Measurements from ENCODE around the gene MAN1A1. TPM values are rescaled to one million over a fixed set of nuclear protein-coding genes. Genes with fewer than 3 reads are reported as not detected.

Gene MAN1A1
- total and polyA plus RNA-seq, 2 experiments from 2014 or later: 2.0 to 8.7 TPM

GRCh38 chr6:119182875-119183274 lies 166.7 kb downstream of the MAN1A1 start:
- Mint-ChIP-seq H3K27me3 (ENCODE audit: insufficient read depth, low read depth, poor library complexity) (no peaks in the 10 kb centered on the region), H3K9me3 (peaks cover 2% of the 10 kb centered on the region; the same call in 1 of the 3 replicates), H3K4me3 (no peak overlapping the region), H3K4me1 (peaks cover 21% of the 10 kb centered on the region), H3K36me3 (ENCODE audit: low read depth) (peaks cover 3% of the 10 kb centered on the region; the same call in 2 of the 3 replicates), H3K27ac (no peak overlapping the region)
- Histone ChIP-seq H3K4me3 (no peak overlapping the region), H3K9me2 (ENCODE audit: insufficient read depth) (no peaks in the 10 kb centered on the region), H4K20me1 (replicated peaks; ENCODE audit: insufficient read depth) (no peaks in the 10 kb centered on the region), H2AFZ (no peak overlapping the region), H3K27me3 (ENCODE audit: insufficient read depth) (no peaks in the 10 kb centered on the region), H3F3A (replicated peaks; ENCODE audit: low read depth) (no peaks in the 10 kb centered on the region), H3K4me1 (ENCODE audit: insufficient read depth) (no peaks in the 10 kb centered on the region; the same call in 1 of the 2 replicates), H3K4me2 (no peak overlapping the region), H3K27ac (ENCODE audit: low read depth) (no peak overlapping the region), H3K36me3 (ENCODE audit: insufficient read depth) (no peaks in the 10 kb centered on the region), H3K79me2 (replicated peaks; ENCODE audit: insufficient read depth) (no peaks in the 10 kb centered on the region)
- TF ChIP-seq NANOG (IDR thresholded peaks at IDR 0.05; ENCODE audit: borderline replicate concordance) (no peak), ETS1 (IDR thresholded peaks at IDR 0.05) (no peak), STAT1 (IDR thresholded peaks at IDR 0.05; ENCODE audit: unreplicated experiment) (no peak), ZNF331 (CRISPR knock-in tag; IDR thresholded peaks at IDR 0.05; ENCODE audit: low read depth) (no peak)
- DNase-seq (ENCODE audit: low spot score) (no peak), ATAC-seq (no peak)

GRCh38 chr6:119182216-119182803 lies 167.3 kb downstream of the MAN1A1 start:
- Histone ChIP-seq H3K4me2 (no peak overlapping the region), H3K9me2 (ENCODE audit: insufficient read depth) (no peaks in the 10 kb centered on the region), H3K4me1 (ENCODE audit: insufficient read depth) (no peaks in the 10 kb centered on the region; the same call in 1 of the 2 replicates), H3F3A (replicated peaks; ENCODE audit: low read depth) (no peaks in the 10 kb centered on the region), H4K20me1 (replicated peaks; ENCODE audit: insufficient read depth) (no peaks in the 10 kb centered on the region), H3K27ac (ENCODE audit: low read depth) (no peak overlapping the region), H2AFZ (no peak overlapping the region), H3K4me3 (no peak overlapping the region), H3K27me3 (ENCODE audit: insufficient read depth) (no peaks in the 10 kb centered on the region), H3K36me3 (ENCODE audit: insufficient read depth) (no peaks in the 10 kb centered on the region), H3K79me2 (replicated peaks; ENCODE audit: insufficient read depth) (no peaks in the 10 kb centered on the region)
- H3K4me3 Mint-ChIP-seq: no peak overlapping the region
- peaks cover 3% of the 10 kb centered on the region; the same call in 2 of the 3 replicates for H3K36me3 Mint-ChIP-seq (ENCODE audit: low read depth)
- H3K27ac Mint-ChIP-seq: no peak overlapping the region
- no peak for ATAC-seq
- no peaks in the 10 kb centered on the region for H3K27me3 Mint-ChIP-seq (ENCODE audit: insufficient read depth, low read depth, poor library complexity)
- H3K9me3 Mint-ChIP-seq: peaks cover 2% of the 10 kb centered on the region; the same call in 1 of the 3 replicates
- peaks cover 16% of the 10 kb centered on the region for H3K4me1 Mint-ChIP-seq
- DNase-seq (ENCODE audit: low spot score): no peak
- TF ChIP-seq EZH2phosphoT487 (IDR thresholded peaks at IDR 0.05; ENCODE audit: unreplicated experiment) (no peak), ZNF114 (CRISPR knock-in tag; IDR thresholded peaks at IDR 0.05) (no peak), POLR2AphosphoS5 (IDR thresholded peaks at IDR 0.05; ENCODE audit: low read depth) (no peak), EZH2 (IDR thresholded peaks at IDR 0.05; ENCODE audit: low read depth, unreplicated experiment) (no peak), NANOG (IDR thresholded peaks at IDR 0.05; ENCODE audit: borderline replicate concordance) (no peak), ETS1 (IDR thresholded peaks at IDR 0.05) (no peak), CTCF (conservative IDR thresholded peaks at IDR 0.05; ENCODE audit: low read depth in 2 of 2) (no peak), ZNF331 (CRISPR knock-in tag; IDR thresholded peaks at IDR 0.05; ENCODE audit: low read depth) (no peak), JUNB (IDR thresholded peaks at IDR 0.05; ENCODE audit: unreplicated experiment) (no peak), ZNF462 (CRISPR knock-in tag; IDR thresholded peaks at IDR 0.05) (no peak), STAT1 (IDR thresholded peaks at IDR 0.05; ENCODE audit: unreplicated experiment) (no peak)
